Naive thymus-derived CD4-positive, alpha-beta T cell (primary cell): ENCODE data around the gene SASS6. TPM values are rescaled to one million over a fixed set of nuclear protein-coding genes. Genes with fewer than 3 reads are reported as not detected.

Experiments used
- ATAC-seq: fragments of 150-1000 bp; cut with Tn5 transposase; 2 replicates; pipeline ENCODE4 v1.10.0; 2021; ENCODE audit warnings: mild to moderate bottlenecking, moderate library complexity
- CTCF ChIA-PET: fragments of 350-600 bp; sonication (Branson Sonifier 250); formaldehyde crosslinking; loops from one replicate; lab custom pipeline; 2021; ENCODE audit warnings: antibody characterized with exemption; lab: Charles Lee
- POLR2A ChIA-PET: fragments of 350-600 bp; sonication (Branson Sonifier 250); formaldehyde crosslinking; loops from one replicate; lab custom pipeline; 2021; ENCODE audit warnings: antibody characterized with exemption, inconsistent platforms; lab: Charles Lee
- DNase-seq, 9 donors: peaks; one replicate each; pipeline versions ENCODE4 v3.0.0 to v3.0.0-alpha.2; 2020 to 2022; ENCODE audit warnings: mixed read lengths in 1 of 9
- H3K27ac ChIP-seq: one replicate; pipeline ENCODE4 v1.7.0; 2013; ENCODE audit warnings: mild to moderate bottlenecking, low read depth, low read length, moderate library complexity
- H3K27me3 ChIP-seq, 2 donors: one replicate each; pipeline ENCODE4 v1.7.0; 2013; ENCODE audit warnings: low read length in 2 of 2, mild to moderate bottlenecking in 2 of 2, moderate library complexity in 2 of 2; ENCODE audit not compliant: control insufficient read depth in 2 of 2, insufficient read depth in 2 of 2
- H3K36me3 ChIP-seq, 3 experiments: 1 replicate in 2 of 3; 2 replicates in 1 of 3; pipeline ENCODE4 v1.7.0; 2013; ENCODE audit warnings: low read length in 3 of 3, mild to moderate bottlenecking in 3 of 3, moderate library complexity in 1 of 3; ENCODE audit not compliant: insufficient read depth in 3 of 3, control insufficient read depth in 2 of 3
- H3K4me1 ChIP-seq, 2 donors: one replicate each; pipeline ENCODE4 v1.7.0; 2013; ENCODE audit warnings: low read length in 2 of 2, mild to moderate bottlenecking in 2 of 2, moderate library complexity in 1 of 2; ENCODE audit not compliant: control insufficient read depth in 2 of 2, insufficient read depth in 2 of 2
- H3K4me3 ChIP-seq: 2 replicates; pipeline ENCODE4 v1.7.0; 2013; ENCODE audit warnings: mild to moderate bottlenecking, low read length
- H3K9me3 ChIP-seq, 3 experiments: 1 replicate in 2 of 3; 2 replicates in 1 of 3; pipeline ENCODE4 v1.7.0; 2013; ENCODE audit warnings: low read length in 3 of 3; ENCODE audit not compliant: control insufficient read depth in 2 of 3
- H3K27ac Mint-ChIP-seq, 9 donors: one replicate each; pipeline ENCODE4 v1.8.0; 2020 to 2022; ENCODE audit warnings: mixed read lengths in 9 of 9, mild to moderate bottlenecking in 8 of 9, moderate library complexity in 5 of 9, inconsistent platforms in 2 of 9
- H3K27me3 Mint-ChIP-seq, 5 donors: one replicate each; pipeline ENCODE4 v1.8.0; 2021 to 2022; ENCODE audit warnings: mixed read lengths in 5 of 5, mild to moderate bottlenecking in 1 of 5
- H3K36me3 Mint-ChIP-seq, 5 donors: one replicate each; pipeline ENCODE4 v1.8.0; 2020 to 2022; ENCODE audit warnings: mixed read lengths in 5 of 5, mild to moderate bottlenecking in 3 of 5, inconsistent platforms in 1 of 5
- H3K4me1 Mint-ChIP-seq, 7 donors: one replicate each; pipeline ENCODE4 v1.8.0; 2020 to 2022; ENCODE audit warnings: mixed read lengths in 7 of 7, mild to moderate bottlenecking in 3 of 7, inconsistent platforms in 1 of 7
- H3K4me3 Mint-ChIP-seq, 10 donors: one replicate each; pipeline ENCODE4 v1.8.0; 2020 to 2022; ENCODE audit warnings: mild to moderate bottlenecking in 10 of 10, mixed read lengths in 10 of 10, moderate library complexity in 6 of 10, inconsistent platforms in 2 of 10
- H3K9me3 Mint-ChIP-seq, 11 donors: one replicate each; pipeline ENCODE4 v1.8.0; 2020 to 2022; ENCODE audit warnings: mixed read lengths in 11 of 11, mild to moderate bottlenecking in 4 of 11, inconsistent platforms in 1 of 11, moderate library complexity in 1 of 11
- intact Hi-C, 2 donors: fragments of 100-400 bp; cut with micrococcal nuclease; formaldehyde crosslinking; loops; one replicate each; pipeline ENCODE4 v1.15.1; 2023
- polyA plus RNA-seq, 2 donors: library from polyadenylated mRNA; unstranded; fragments of 300-500 nt; fragmentation: Illumina TruSeq; gene quantifications; one replicate each; pipeline ENCODE4 v1.2.3, GENCODE V29; 2021
- total RNA-seq, 6 experiments: library from RNA in 5 of 6; stranded (reverse) in 5 of 6; gene quantifications; 1 replicate in 5 of 6; 2 replicates in 1 of 6; pipeline ENCODE4 v1.2.3 and lab custom pipeline; 2021 to 2026

The SASS6 gene
- total and polyA plus RNA-seq, 7 experiments from 2014 or later: 1.5 to 11.6 (median 3.0) TPM

GRCh38 chr1:100127226-100127625 lies 5.5 kb downstream of the SASS6 start:
- DNase-seq (no peak), ATAC-seq (no peak)
- Mint-ChIP-seq H3K9me3 (no peaks in the 10 kb centered on the region), H3K4me3 (no peak overlapping the region), H3K36me3 (peaks cover 0 to 7% (median 3%) of the 10 kb centered on the region in 5 donors), H3K27me3 (no peaks in the 10 kb centered on the region), H3K4me1 (peaks cover 0 to 27% (median 9%) of the 10 kb centered on the region in 7 donors), H3K27ac (no peak overlapping the region)
- ChIA-PET CTCF (no interaction called here), POLR2A (interaction anchor here (0.6 kb wide), 1 partner anchor 99 kb away, joined by 4 read pairs; no protein-coding TSS in a partner anchor)
- H3K9me3 ChIP-seq: no peaks in the 10 kb centered on the region
- no peaks in the 10 kb centered on the region for H3K27me3 ChIP-seq
- intact Hi-C loops: no loop called here
- no peak overlapping the region for H3K27ac ChIP-seq
- no peak overlapping the region for H3K4me3 ChIP-seq
- H3K36me3 ChIP-seq: no peaks in the 10 kb centered on the region
- H3K4me1 ChIP-seq: peaks cover 9% of the 10 kb centered on the region in 2 donors

DNA sequence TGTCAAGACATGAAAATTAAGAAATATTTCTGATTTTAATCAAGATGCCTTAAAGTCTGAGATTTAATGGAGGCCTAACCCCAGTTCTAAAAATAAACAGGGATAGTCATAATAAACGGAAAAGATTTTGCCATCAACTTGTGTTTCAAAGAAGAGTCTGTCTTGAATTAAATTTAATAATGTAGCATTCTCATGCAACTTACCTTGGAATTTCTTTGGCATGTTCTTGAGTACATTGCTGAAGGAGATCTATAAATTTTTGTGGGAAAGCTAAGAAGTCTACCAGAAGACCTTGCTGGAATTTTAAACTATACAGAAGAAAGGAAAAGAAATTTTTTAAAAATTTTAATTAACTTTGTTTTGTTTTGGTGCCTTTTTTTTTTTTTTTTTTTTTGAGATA lies 10.6 kb downstream of the SASS6 start:
- intact Hi-C loops: no loop called here
- H3K27me3 Mint-ChIP-seq: no peaks in the 10 kb centered on the region
- no peak for ATAC-seq
- H3K27ac Mint-ChIP-seq: no peak overlapping the region
- no peaks in the 10 kb centered on the region for H3K4me1 Mint-ChIP-seq
- Histone ChIP-seq H3K27me3 (no peaks in the 10 kb centered on the region), H3K4me3 (no peak overlapping the region), H3K4me1 (no peaks in the 10 kb centered on the region), H3K9me3 (no peaks in the 10 kb centered on the region), H3K27ac (no peak overlapping the region), H3K36me3 (peaks cover 0 to 3% (median 0%) of the 10 kb centered on the region in 3 experiments)
- ChIA-PET POLR2A (no interaction called here), CTCF (no interaction called here)
- H3K9me3 Mint-ChIP-seq: no peaks in the 10 kb centered on the region
- H3K4me3 Mint-ChIP-seq: no peak overlapping the region
- peaks cover 7 to 15% (median 10%) of the 10 kb centered on the region in 5 donors for H3K36me3 Mint-ChIP-seq
- no peak for DNase-seq

GRCh38 chr1:100115524-100115923 lies 17.2 kb downstream of the SASS6 start:
- Mint-ChIP-seq H3K4me3 (no peak overlapping the region), H3K27me3 (no peaks in the 10 kb centered on the region), H3K27ac (no peak overlapping the region), H3K36me3 (peaks cover 7 to 27% (median 15%) of the 10 kb centered on the region in 5 donors), H3K9me3 (no peaks in the 10 kb centered on the region), H3K4me1 (peaks cover 0 to under 1% (median 0%) of the 10 kb centered on the region in 7 donors)
- DNase-seq: no peak
- no peaks in the 10 kb centered on the region for H3K4me1 ChIP-seq
- ATAC-seq: no peak
- H3K27ac ChIP-seq: no peak overlapping the region
- H3K9me3 ChIP-seq: no peaks in the 10 kb centered on the region
- intact Hi-C loops: no loop called here
- H3K27me3 ChIP-seq: no peaks in the 10 kb centered on the region
- CTCF ChIA-PET: no interaction called here
- POLR2A ChIA-PET: no interaction called here
- peaks cover 0 to 3% (median 0%) of the 10 kb centered on the region in 3 experiments for H3K36me3 ChIP-seq
- no peak overlapping the region for H3K4me3 ChIP-seq

- intact Hi-C loops: no loop called here
- Mint-ChIP-seq H3K27me3 (no peaks in the 10 kb centered on the region), H3K27ac (no peak overlapping the region), H3K4me1 (peaks cover 0 to 8% (median 4%) of the 10 kb centered on the region in 7 donors), H3K4me3 (no peak overlapping the region), H3K36me3 (peaks cover 0 to 29% (median 11%) of the 10 kb centered on the region in 5 donors), H3K9me3 (no peaks in the 10 kb centered on the region)
- no peaks in the 10 kb centered on the region for H3K27me3 ChIP-seq
- no peaks in the 10 kb centered on the region for H3K9me3 ChIP-seq
- peaks cover 0 to 9% (median 0%) of the 10 kb centered on the region in 3 experiments for H3K36me3 ChIP-seq
- ATAC-seq: no peak
- H3K27ac ChIP-seq: no peak overlapping the region
- no peak for DNase-seq
- ChIA-PET CTCF (no interaction called here), POLR2A (no interaction called here)
- H3K4me1 ChIP-seq: no peaks in the 10 kb centered on the region
- no peak overlapping the region for H3K4me3 ChIP-seq
Measured at GRCh38 chr1:100109554-100110066, 23.1 kb downstream of the SASS6 start.

DNA sequence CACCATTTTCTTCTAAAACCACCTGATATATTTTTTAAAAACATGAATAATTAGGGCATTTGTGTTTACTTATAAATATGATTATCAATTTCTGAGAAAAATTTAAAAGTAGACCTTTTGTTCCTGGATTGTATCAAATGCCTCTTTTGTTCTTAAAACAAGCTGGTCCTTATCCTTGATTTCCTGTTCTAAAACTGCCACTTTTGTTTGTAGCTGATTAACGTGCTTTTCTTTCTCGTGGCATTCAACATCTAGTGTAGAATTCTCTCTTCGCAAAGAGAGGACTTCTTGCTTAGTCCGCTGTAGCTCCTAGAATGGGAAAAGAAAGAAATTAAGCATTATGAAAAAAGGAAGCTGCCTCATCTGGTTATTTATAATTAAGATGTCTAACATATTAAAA lies 25.0 kb downstream of the SASS6 start:
- H3K27ac Mint-ChIP-seq: no peak overlapping the region
- ATAC-seq (no peak), DNase-seq (no peak)
- no peaks in the 10 kb centered on the region for H3K27me3 Mint-ChIP-seq
- POLR2A ChIA-PET: no interaction called here
- H3K36me3 Mint-ChIP-seq: peaks cover 0 to 29% (median 9%) of the 10 kb centered on the region in 5 donors
- no peaks in the 10 kb centered on the region for H3K27me3 ChIP-seq
- no peaks in the 10 kb centered on the region for H3K4me1 ChIP-seq
- H3K27ac ChIP-seq: no peak overlapping the region
- H3K36me3 ChIP-seq: peaks cover 0 to 23% (median 6%) of the 10 kb centered on the region in 3 experiments
- no peak overlapping the region for H3K4me3 Mint-ChIP-seq
- CTCF ChIA-PET: interaction anchor here (0.7 kb wide), 1 partner anchor 457 kb away, joined by 3 read pairs; no protein-coding TSS in a partner anchor
- intact Hi-C loops: no loop called here
- no peak overlapping the region for H3K4me3 ChIP-seq
- peaks cover 0 to 8% (median 4%) of the 10 kb centered on the region in 7 donors for H3K4me1 Mint-ChIP-seq
- no peaks in the 10 kb centered on the region for H3K9me3 Mint-ChIP-seq
- no peaks in the 10 kb centered on the region for H3K9me3 ChIP-seq

GRCh38 chr1:100101564-100101963 lies 31.2 kb downstream of the SASS6 start:
- Histone ChIP-seq H3K4me3 (no peak overlapping the region), H3K9me3 (no peaks in the 10 kb centered on the region), H3K27me3 (no peaks in the 10 kb centered on the region), H3K4me1 (no peaks in the 10 kb centered on the region), H3K27ac (no peak overlapping the region), H3K36me3 (peaks cover 0 to 36% (median 6%) of the 10 kb centered on the region in 3 experiments)
- ChIA-PET CTCF (interaction anchor here (0.6 kb wide), 1 partner anchor 1256 kb away, joined by 3 read pairs; no protein-coding TSS in a partner anchor), POLR2A (no interaction called here)
- H3K4me3 Mint-ChIP-seq: no peak overlapping the region
- H3K27ac Mint-ChIP-seq: no peak overlapping the region
- H3K36me3 Mint-ChIP-seq: peaks cover 0 to 43% (median 22%) of the 10 kb centered on the region in 5 donors
- DNase-seq (no peak), ATAC-seq (no peak)
- no peaks in the 10 kb centered on the region for H3K4me1 Mint-ChIP-seq
- H3K27me3 Mint-ChIP-seq: no peaks in the 10 kb centered on the region
- intact Hi-C loops: no loop called here
- H3K9me3 Mint-ChIP-seq: no peaks in the 10 kb centered on the region

GRCh38 chr1:100100202-100100601 lies 32.5 kb downstream of the SASS6 start:
- intact Hi-C loops: no loop called here
- H3K36me3 ChIP-seq: peaks cover 0 to 29% (median 6%) of the 10 kb centered on the region in 3 experiments
- no peaks in the 10 kb centered on the region for H3K4me1 Mint-ChIP-seq
- H3K27ac Mint-ChIP-seq: no peak overlapping the region
- no peak overlapping the region for H3K4me3 Mint-ChIP-seq
- peaks cover 8 to 46% (median 25%) of the 10 kb centered on the region in 5 donors for H3K36me3 Mint-ChIP-seq
- no peak overlapping the region for H3K27ac ChIP-seq
- H3K9me3 ChIP-seq: no peaks in the 10 kb centered on the region
- no peak for DNase-seq
- H3K9me3 Mint-ChIP-seq: no peaks in the 10 kb centered on the region
- CTCF ChIA-PET: no interaction called here
- H3K4me1 ChIP-seq: no peaks in the 10 kb centered on the region
- POLR2A ChIA-PET: no interaction called here
- no peak overlapping the region for H3K4me3 ChIP-seq
- H3K27me3 ChIP-seq: no peaks in the 10 kb centered on the region
- no peak for ATAC-seq
- H3K27me3 Mint-ChIP-seq: no peaks in the 10 kb centered on the region
